Heart left ventricle (tissue), 13 donors: Measurements from ENCODE around the gene SAMD10.

Source experiments
- CTCF ChIP-seq, 12 donors: fragments of 200-600 bp; sonication (generic) in 4 of 12; IDR thresholded peaks; one replicate each; pipeline versions ENCODE4 v1.5.0 to v1.8.0; 2018 to 2022; ENCODE audit warnings: antibody characterized with exemption in 12 of 12, mild to moderate bottlenecking in 5 of 12
- POLR2A ChIP-seq, 2 donors: fragments of 450-650 bp; IDR thresholded peaks; one replicate each; pipeline ENCODE4 v1.6.1; 2017; ENCODE audit warnings: antibody characterized with exemption in 2 of 2, mild to moderate bottlenecking in 2 of 2, moderate library complexity in 2 of 2
- donor health status: ischemic (EF 13 %, LVEDD 7.1; RV severe dilation, severe dysfunction).
- donor health status: DM: no; HTN: yes; CAD: no.
- donor health status: DM: no; HTN: no; CAD: no.
- donor health status: ischemic (EF 25% LVEDD 6.9; RV normal size, moderate dysfunction).
- donor health status: ischemic (EF 25% LVEDD 5.7; RV mildly dilated, moderate dysfunction).
- donor health status: ischemic (EF 35%, LVEDD 5.7; RV mildly dilated, moderate dysfunction).
- donor health status: nonischemic (EF 11% LVEDD 7.7; RV severe dilation, severe dysfunction).
- donor health status: DM: yes; HTN: yes; CAD: no.
- donor health status: PGD.
- donor health status: ischemic (EF 29% LVEDD 5.4; RV normal size, mild dysfunction).
- donor health status: nonischemic (EF 23%, LVEDD 6.1; RV moderate dilation, normal function).

- TF ChIP-seq CTCF (IDR thresholded peaks at IDR 0.05), result peak in 5 of 12 donors; percentile 1 to 27 (median 10)
- peak; percentile 31 to 91 for TF ChIP-seq POLR2A (IDR thresholded peaks at IDR 0.05)
Measured at GRCh38 chr20:63955827-63956663, 23.4 kb downstream of the SAMD10 start, which contains the start of gene UCKL1.
